ENCODE results near the gene BASP1. TPM values are rescaled to one million over a fixed set of nuclear protein-coding genes. Genes with fewer than 3 reads are reported as not detected.

Gene BASP1
- total RNA-seq, 3 donors from 2014 or later, result 19.9 to 50.1 (median 34.9) TPM

GRCh38 chr5:17269201-17269600 lies 51.8 kb downstream of the BASP1 start:
- Histone ChIP-seq H3K36me3 (no peaks in the 10 kb centered on the region), H3K4me1 (no peaks in the 10 kb centered on the region), H3K27ac (no peak overlapping the region), H3K4me3 (no peak overlapping the region), H3K9me3 (no peaks in the 10 kb centered on the region), H3K27me3 (no peaks in the 10 kb centered on the region)
- DNase-seq (ENCODE audit: low spot score in 2 of 2), result no peak
- intact Hi-C loops (cut with DNase I; ENCODE audit: low total_unique reads), result no loop called here
- no peak for TF ChIP-seq POLR2AphosphoS5 (IDR thresholded peaks at IDR 0.05)
- TF ChIP-seq CTCF (IDR thresholded peaks at IDR 0.05), result no peak

GRCh38 chr5:17272111-17272510 lies 54.7 kb downstream of the BASP1 start:
- Histone ChIP-seq H3K27me3 (no peaks in the 10 kb centered on the region), H3K27ac (no peak overlapping the region), H3K4me1 (no peaks in the 10 kb centered on the region), H3K9me3 (no peaks in the 10 kb centered on the region), H3K4me3 (no peak overlapping the region), H3K36me3 (no peaks in the 10 kb centered on the region)
- no peak for DNase-seq (ENCODE audit: low spot score in 2 of 2)
- intact Hi-C loops (cut with DNase I; ENCODE audit: low total_unique reads), result no loop called here
- TF ChIP-seq POLR2A (IDR thresholded peaks at IDR 0.05) (no peak), CTCF (IDR thresholded peaks at IDR 0.05) (no peak), POLR2AphosphoS5 (IDR thresholded peaks at IDR 0.05) (no peak)

GRCh38 chr5:17275289-17276158 lies 58.1 kb downstream of the BASP1 start:
- Histone ChIP-seq H3K27me3 (no peaks in the 10 kb centered on the region), H3K4me1 (no peaks in the 10 kb centered on the region), H3K9me3 (no peaks in the 10 kb centered on the region), H3K4me3 (no peak overlapping the region), H3K27ac (no peak overlapping the region), H3K36me3 (no peaks in the 10 kb centered on the region)
- DNase-seq (ENCODE audit: low spot score in 2 of 2), result no peak
- intact Hi-C loops (cut with DNase I; ENCODE audit: low total_unique reads), result no loop called here
- TF ChIP-seq POLR2A (IDR thresholded peaks at IDR 0.05) (no peak), POLR2AphosphoS5 (IDR thresholded peaks at IDR 0.05) (no peak), CTCF (IDR thresholded peaks at IDR 0.05) (no peak)

GRCh38 chr5:17276445-17276844 lies 59.0 kb downstream of the BASP1 start:
- no peak for DNase-seq (ENCODE audit: low spot score in 2 of 2)
- H3K4me1 ChIP-seq, result no peaks in the 10 kb centered on the region
- no peak overlapping the region for H3K4me3 ChIP-seq
- H3K27ac ChIP-seq, result no peak overlapping the region
- H3K36me3 ChIP-seq, result no peaks in the 10 kb centered on the region
- TF ChIP-seq POLR2AphosphoS5 (IDR thresholded peaks at IDR 0.05) (no peak), CTCF (IDR thresholded peaks at IDR 0.05) (no peak), POLR2A (IDR thresholded peaks at IDR 0.05) (no peak)
- intact Hi-C loops (cut with DNase I; ENCODE audit: low total_unique reads), result no loop called here
- H3K27me3 ChIP-seq, result no peaks in the 10 kb centered on the region
- H3K9me3 ChIP-seq, result no peaks in the 10 kb centered on the region

- Histone ChIP-seq H3K27me3 (no peaks in the 10 kb centered on the region), H3K36me3 (no peaks in the 10 kb centered on the region), H3K4me3 (no peak overlapping the region), H3K27ac (no peak overlapping the region), H3K4me1 (no peaks in the 10 kb centered on the region), H3K9me3 (no peaks in the 10 kb centered on the region)
- no peak for TF ChIP-seq POLR2A (IDR thresholded peaks at IDR 0.05)
- TF ChIP-seq POLR2AphosphoS5 (IDR thresholded peaks at IDR 0.05), result no peak
- TF ChIP-seq CTCF (IDR thresholded peaks at IDR 0.05), result no peak
- intact Hi-C loops (cut with DNase I; ENCODE audit: low total_unique reads), result no loop called here
- DNase-seq (ENCODE audit: low spot score in 2 of 2), result no peak
Measured at GRCh38 chr5:17277907-17278306, 60.5 kb downstream of the BASP1 start.
